GM12874 (cell line): ENCODE measurements around the gene TTC23L.

Experiments
- CTCF ChIP-seq: IDR thresholded peaks from 2 replicates; pipeline ENCODE4 v1.5.1; 2011; ENCODE audit warnings: low read depth, mild to moderate bottlenecking, control low read depth, low read length, moderate library complexity; ENCODE audit not compliant: insufficient read depth

Gene TTC23L

GRCh38 chr5:34804913-34805312, 34.1 kb upstream of the TTC23L start:
- TF ChIP-seq CTCF, result no peak

- TF ChIP-seq CTCF, result no peak
Observed at GRCh38 chr5:34806532-34806931, 32.4 kb upstream of the TTC23L start.

- no peak for TF ChIP-seq CTCF
Observed at GRCh38 chr5:34811706-34812105, 27.3 kb upstream of the TTC23L start.

GRCh38 chr5:34813509-34813908, 25.5 kb upstream of the TTC23L start:
- TF ChIP-seq CTCF, result no peak

GRCh38 chr5:34817558-34818351, 21.2 kb upstream of the TTC23L start:
- no peak for TF ChIP-seq CTCF

- no peak for TF ChIP-seq CTCF
Observed at GRCh38 chr5:34818717-34819116, 20.2 kb upstream of the TTC23L start.

GRCh38 chr5:34820593-34820992, 18.4 kb upstream of the TTC23L start:
- no peak for TF ChIP-seq CTCF
